A549 (cell line): ENCODE results near the gene ARIH2. TPM values are rescaled to one million over a fixed set of nuclear protein-coding genes. Genes with fewer than 3 reads are reported as not detected.

ENCODE experiments used
- ATAC-seq, 2 experiments: fragments of 200-7000 bp in 1 of 2; fragments of >200 bp in 1 of 2; cut with Nextera tagmentation in 1 of 2; cut with Tn5 transposase in 1 of 2; 3 replicates each; pipeline versions ENCODE4 v1.8.0 to v1.9.1; 2018 to 2020; ENCODE audit warnings: mild to moderate bottlenecking in 1 of 2, moderate library complexity in 1 of 2
- CTCF ChIA-PET: fragments of 300-600 bp; sonication (Branson Sonifier 250); formaldehyde crosslinking; extraction: SDS; loops from one replicate; lab custom pipeline; 2021; ENCODE audit warnings: antibody characterized with exemption, inconsistent platforms; lab: Yijun Ruan, JAX
- POLR2A ChIA-PET: fragments of 350-600 bp; formaldehyde crosslinking; extraction: SDS; loops from one replicate; lab custom pipeline; 2021; ENCODE audit warnings: antibody characterized with exemption, inconsistent platforms; lab: Yijun Ruan, JAX
- DNase-seq, 2 experiments: peaks; one replicate each; pipeline versions ENCODE4 v3.0.0 to v3.0.0-alpha.2; 2011 to 2016; ENCODE audit warnings: low read depth in 1 of 2, low spot score in 1 of 2
- FAIRE-seq: peaks from 2 replicates; lab custom pipeline; 2011; peaks lifted over from hg19 to GRCh38; lab: Jason Lieb, UNC
- H3K27ac ChIP-seq, 2 experiments: fragments of >200 bp; sonication (Bioruptor Twin); formaldehyde crosslinking; 3 replicates each; pipeline ENCODE4 v1.5.1; 2016 to 2017
- H3K4me1 ChIP-seq: fragments of >200 bp; sonication (Bioruptor Twin); formaldehyde crosslinking; 3 replicates; pipeline ENCODE4 v1.6.1; 2016
- H3K4me2 ChIP-seq: fragments of >200 bp; sonication (Bioruptor Twin); formaldehyde crosslinking; 3 replicates; pipeline ENCODE4 v1.6.1; 2016
- H3K4me3 ChIP-seq: fragments of >200 bp; sonication (Bioruptor Twin); formaldehyde crosslinking; 3 replicates; pipeline ENCODE4 v1.5.1; 2016
- H3K9me3 ChIP-seq: fragments of >200 bp; sonication (Bioruptor Twin); formaldehyde crosslinking; 3 replicates; pipeline ENCODE4 v1.6.1; 2016
- BHLHE40 ChIP-seq: IDR thresholded peaks from 2 replicates; pipeline ENCODE4 v1.6.1; 2012; ENCODE audit warnings: low read depth, low read length, inconsistent platforms
- CBX2 ChIP-seq: fragments of 200-600 bp; sonication (generic); IDR thresholded peaks from 2 replicates; pipeline ENCODE4 v1.6.1; 2016; ENCODE audit warnings: low read depth, mild to moderate bottlenecking, borderline replicate concordance
- CEBPB ChIP-seq, 2 experiments: fragments of >200 bp in 1 of 2; sonication (Bioruptor Twin) in 1 of 2; formaldehyde crosslinking in 1 of 2; IDR thresholded peaks; 2 replicates each; pipeline ENCODE4 v1.6.1; 2012 to 2016
- CHD4 ChIP-seq: fragments of 200-600 bp; sonication (generic); IDR thresholded peaks from 2 replicates; pipeline ENCODE4 v1.6.1; 2016; ENCODE audit warnings: antibody characterized with exemption, mild to moderate bottlenecking, borderline replicate concordance
- CTCF ChIP-seq: fragments of >200 bp; sonication (Bioruptor Twin); formaldehyde crosslinking; IDR thresholded peaks from 3 replicates; pipeline ENCODE4 v1.5.1; 2016
- E2F6 ChIP-seq: IDR thresholded peaks from 2 replicates; pipeline ENCODE4 v1.6.1; 2012; ENCODE audit warnings: low read depth, borderline replicate concordance
- EHF ChIP-seq: fragments of 250-450 bp; sonication (Bioruptor Pico); IDR thresholded peaks from 2 replicates; pipeline ENCODE4 v1.5.0; 2020; ENCODE audit warnings: mild to moderate bottlenecking
- EP300 ChIP-seq, 2 experiments: fragments of >200 bp; sonication (Bioruptor Twin); formaldehyde crosslinking; IDR thresholded peaks; 2 replicates in 1 of 2; 3 replicates in 1 of 2; pipeline ENCODE4 v1.6.1; 2016 to 2017
- GATA3 ChIP-seq: IDR thresholded peaks from 2 replicates; pipeline ENCODE4 v1.6.1; 2012; ENCODE audit warnings: borderline replicate concordance
- HES2 ChIP-seq: fragments of >200 bp; sonication (Bioruptor Twin); formaldehyde crosslinking; IDR thresholded peaks from 2 replicates; pipeline ENCODE4 v1.6.1; 2016
- HOXB5 ChIP-seq: fragments of 250-450 bp; sonication (Bioruptor Pico); IDR thresholded peaks from 2 replicates; pipeline ENCODE4 v1.5.0; 2020; ENCODE audit warnings: mild to moderate bottlenecking, moderate library complexity
- JUN ChIP-seq, 2 experiments: fragments of >200 bp; sonication (Bioruptor Twin); formaldehyde crosslinking; IDR thresholded peaks; 2 replicates in 1 of 2; 3 replicates in 1 of 2; pipeline ENCODE4 v1.6.1; 2016 to 2017
- JUNB ChIP-seq: fragments of >200 bp; sonication (Bioruptor Twin); formaldehyde crosslinking; IDR thresholded peaks from 2 replicates; pipeline ENCODE4 v1.6.1; 2016
- KDM5A ChIP-seq: fragments of 200-600 bp; sonication (generic); IDR thresholded peaks from 2 replicates; pipeline ENCODE4 v1.6.1; 2016; ENCODE audit warnings: antibody characterized with exemption, mild to moderate bottlenecking
- MAFK ChIP-seq: fragments of 450-650 bp; IDR thresholded peaks from 2 replicates; pipeline ENCODE4 v1.6.1; 2014; ENCODE audit not compliant: partially characterized antibody
- MAZ ChIP-seq: fragments of 150-350 bp; IDR thresholded peaks from 2 replicates; pipeline ENCODE4 v1.6.1; 2014; ENCODE audit warnings: antibody characterized with exemption, low read depth, low read length, borderline replicate concordance
- MYC ChIP-seq: IDR thresholded peaks from 2 replicates; pipeline ENCODE4 v1.6.1; 2012; ENCODE audit warnings: mild to moderate bottlenecking, inconsistent platforms, low read length, improper control_type of control experiment, borderline replicate concordance
- RAD21 ChIP-seq, 2 experiments: fragments of >200 bp in 1 of 2; sonication (Bioruptor Twin) in 1 of 2; formaldehyde crosslinking in 1 of 2; IDR thresholded peaks in 1 of 2; conservative IDR thresholded peaks in 1 of 2; 2 replicates in 1 of 2; 3 replicates in 1 of 2; pipeline ENCODE4 v1.6.1; 2012 to 2018; ENCODE audit warnings: inconsistent platforms in 1 of 2
- RCOR1 ChIP-seq: fragments of 150-350 bp; IDR thresholded peaks from 2 replicates; pipeline ENCODE4 v1.6.1; 2014; ENCODE audit warnings: antibody characterized with exemption, low read length, low read depth
- SMC3 ChIP-seq: fragments of >200 bp; sonication (Bioruptor Twin); formaldehyde crosslinking; IDR thresholded peaks from 3 replicates; pipeline ENCODE4 v1.6.1; 2018; ENCODE audit warnings: inconsistent platforms
- TP53 ChIP-seq: fragments of 250-450 bp; sonication (Bioruptor Pico); IDR thresholded peaks from 2 replicates; pipeline ENCODE4 v1.5.0; 2021; ENCODE audit warnings: mild to moderate bottlenecking, moderate library complexity
- ZC3H11A ChIP-seq: fragments of 450-650 bp; IDR thresholded peaks from 2 replicates; pipeline ENCODE4 v1.6.1; 2014; ENCODE audit warnings: antibody characterized with exemption, mild to moderate bottlenecking
- ZFP36 ChIP-seq: fragments of 450-650 bp; IDR thresholded peaks from 2 replicates; pipeline ENCODE4 v1.6.1; 2014; ENCODE audit warnings: borderline replicate concordance; ENCODE audit not compliant: partially characterized antibody
- ZNF302 ChIP-seq: fragments of 250-450 bp; sonication (Bioruptor Pico); IDR thresholded peaks from 2 replicates; pipeline ENCODE4 v1.9.0; 2021; ENCODE audit warnings: inconsistent platforms, mild to moderate bottlenecking, moderate library complexity
- WGBS: methylation state at CpG from one replicate; pipeline ENCODE4 v1.1.6; 2017; ENCODE audit errors: missing lambda C conversion rate; 5-methylcytosine and 5-hydroxymethylcytosine counted together
- polyA plus RNA-seq, 4 experiments: library from polyadenylated mRNA; depleted of rRNA in 3 of 4; stranded (reverse); fragments of >200 nt; fragmentation: RNase III in 1 of 4; extraction: RNeasy Plus Mini Kit Qiagen cat#74134 plus additional on column Dnase treatment in 1 of 4; gene quantifications; 2 replicates in 3 of 4; 3 replicates in 1 of 4; pipeline ENCODE4 v1.2.3, GENCODE V29; 2011 to 2017
- TF ChIP-seq, protein P1 (sequence below): fragments of 200-600 bp; sonication (generic); IDR thresholded peaks from 2 replicates; pipeline ENCODE4 v1.6.1; 2016; ENCODE audit warnings: antibody characterized with exemption, mild to moderate bottlenecking, moderate library complexity

ARIH2 gene
- polyA plus RNA-seq, 2 of the 4 experiments (the other 2 are of a cell fraction), result 52.4 to 88.8 TPM

GRCh38 chr3:48934333-48934991 lies 15.8 kb downstream of the ARIH2 start:
- 94% methylated on average over 5 of the region's 5 CpGs for WGBS
- H3K27ac ChIP-seq, result no peak overlapping the region
- DNase-seq, result no peak
- ChIA-PET POLR2A (no interaction called here), CTCF (interaction anchor here (0.9 to 1.1 kb wide), 3 partner anchors 11 to 202 kb away, joined by 3 to 4 read pairs (median 3); no protein-coding TSS in a partner anchor)
- peaks cover 16% of the 10 kb centered on the region; the same call in 2 of the 3 replicates for H3K4me1 ChIP-seq
- no peak overlapping the region for H3K4me2 ChIP-seq
- no peak overlapping the region for H3K4me3 ChIP-seq
- ATAC-seq, result no peak
- TF ChIP-seq CHD4, result no peak
- TF ChIP-seq GATA3, result no peak
- no peak for TF ChIP-seq EP300 (IDR thresholded peaks at IDR 0.05)
- no peak for TF ChIP-seq EHF (CRISPR knock-in tag)
- TF ChIP-seq HES2, result no peak
- TF ChIP-seq CEBPB (IDR thresholded peaks at IDR 0.05), result no peak
- TF ChIP-seq SMC3, result no peak
- TF ChIP-seq CTCF, result no peak
- TF ChIP-seq TP53 (CRISPR knock-in tag), result no peak
- no peak for TF ChIP-seq RCOR1
- no peak for TF ChIP-seq RAD21 (conservative IDR thresholded peaks at IDR 0.05 in 1 of 2, IDR thresholded peaks at IDR 0.05 in 1 of 2)
- H3K9me3 ChIP-seq, result no peaks in the 10 kb centered on the region
- no peak for FAIRE-seq

DNA sequence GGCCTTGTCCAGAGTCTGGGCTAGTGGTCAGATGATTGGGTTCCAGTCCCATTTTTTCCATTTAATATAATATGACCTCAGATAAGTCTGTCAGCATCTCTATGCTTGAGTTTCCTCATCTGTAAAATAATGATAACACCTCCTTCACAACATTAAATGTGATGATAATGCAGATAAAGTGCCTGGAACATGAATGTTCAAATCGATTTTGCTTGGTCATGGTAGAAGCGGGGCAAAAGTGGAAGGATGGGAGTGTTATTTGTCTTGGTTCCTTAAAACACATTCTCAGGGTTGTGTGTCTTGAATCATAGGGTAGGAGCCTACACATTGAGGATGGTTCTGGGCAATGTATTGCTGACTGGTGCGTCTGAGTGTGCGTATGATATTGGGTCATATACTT lies 16.9 kb downstream of the ARIH2 start:
- POLR2A ChIA-PET, result no interaction called here
- H3K4me2 ChIP-seq, result no peak overlapping the region
- H3K9me3 ChIP-seq, result no peaks in the 10 kb centered on the region
- H3K4me3 ChIP-seq, result no peak overlapping the region
- WGBS, result 84% methylated on average over 4 of the region's 4 CpGs
- no peak overlapping the region for H3K27ac ChIP-seq
- H3K4me1 ChIP-seq, result peaks cover 16% of the 10 kb centered on the region; the same call in 2 of the 3 replicates
- no peak for ATAC-seq
- CTCF ChIA-PET, result interaction anchor here (0.9 to 1.8 kb wide), 3 partner anchors 11 to 203 kb away, joined by 3 to 4 read pairs (median 4); no protein-coding TSS in a partner anchor
- no peak for DNase-seq
- no peak for FAIRE-seq
- TF ChIP-seq JUNB (no peak), ZC3H11A (no peak), JUN (IDR thresholded peaks at IDR 0.05) (no peak), MAFK (peak; percentile 73), MYC (no peak)
- TF ChIP-seq, all 56 proteins: peak for 1

DNA sequence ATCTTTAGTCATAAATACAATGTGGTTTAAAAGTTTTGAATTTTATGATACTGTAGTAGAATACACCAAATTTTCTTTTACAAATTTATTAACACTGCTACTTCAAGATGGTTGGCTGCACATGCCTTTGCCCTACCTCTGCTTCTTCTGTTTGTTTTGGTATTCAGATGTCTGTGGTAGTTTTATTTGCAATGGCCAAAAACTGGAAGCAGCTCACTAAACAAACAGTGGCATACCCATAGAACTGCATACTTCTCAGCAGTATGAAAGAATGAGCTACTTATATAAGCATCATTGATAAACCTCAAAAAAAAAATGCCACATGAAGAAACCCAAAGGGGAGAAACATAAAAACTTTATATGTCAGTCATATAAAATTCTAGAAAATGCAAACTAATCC lies 19.5 kb downstream of the ARIH2 start:
- CTCF ChIA-PET, result interaction anchor here (0.5 to 1.4 kb wide), 2 partner anchors 9 to 198 kb away, joined by 3 to 4 read pairs; no protein-coding TSS in a partner anchor
- no peaks in the 10 kb centered on the region for H3K9me3 ChIP-seq
- DNase-seq, result no peak
- peak overlapping the region; percentile 14; the same call in 1 of the 3 replicates for H3K4me2 ChIP-seq
- ATAC-seq, result no peak
- H3K4me1 ChIP-seq, result peaks cover 16% of the 10 kb centered on the region; the same call in 2 of the 3 replicates
- no peak for FAIRE-seq
- no peak overlapping the region for H3K27ac ChIP-seq
- TF ChIP-seq CBX2, result no peak
- no peak for TF ChIP-seq KDM5A
- no peak for TF ChIP-seq ZNF302 (CRISPR knock-in tag)
- TF ChIP-seq BHLHE40, result no peak
- no peak for TF ChIP-seq CEBPB (IDR thresholded peaks at IDR 0.05)
- no peak for TF ChIP-seq E2F6
- TF ChIP-seq ZFP36, result no peak
- no peak for TF ChIP-seq MAZ
- TF ChIP-seq, protein P1, sequence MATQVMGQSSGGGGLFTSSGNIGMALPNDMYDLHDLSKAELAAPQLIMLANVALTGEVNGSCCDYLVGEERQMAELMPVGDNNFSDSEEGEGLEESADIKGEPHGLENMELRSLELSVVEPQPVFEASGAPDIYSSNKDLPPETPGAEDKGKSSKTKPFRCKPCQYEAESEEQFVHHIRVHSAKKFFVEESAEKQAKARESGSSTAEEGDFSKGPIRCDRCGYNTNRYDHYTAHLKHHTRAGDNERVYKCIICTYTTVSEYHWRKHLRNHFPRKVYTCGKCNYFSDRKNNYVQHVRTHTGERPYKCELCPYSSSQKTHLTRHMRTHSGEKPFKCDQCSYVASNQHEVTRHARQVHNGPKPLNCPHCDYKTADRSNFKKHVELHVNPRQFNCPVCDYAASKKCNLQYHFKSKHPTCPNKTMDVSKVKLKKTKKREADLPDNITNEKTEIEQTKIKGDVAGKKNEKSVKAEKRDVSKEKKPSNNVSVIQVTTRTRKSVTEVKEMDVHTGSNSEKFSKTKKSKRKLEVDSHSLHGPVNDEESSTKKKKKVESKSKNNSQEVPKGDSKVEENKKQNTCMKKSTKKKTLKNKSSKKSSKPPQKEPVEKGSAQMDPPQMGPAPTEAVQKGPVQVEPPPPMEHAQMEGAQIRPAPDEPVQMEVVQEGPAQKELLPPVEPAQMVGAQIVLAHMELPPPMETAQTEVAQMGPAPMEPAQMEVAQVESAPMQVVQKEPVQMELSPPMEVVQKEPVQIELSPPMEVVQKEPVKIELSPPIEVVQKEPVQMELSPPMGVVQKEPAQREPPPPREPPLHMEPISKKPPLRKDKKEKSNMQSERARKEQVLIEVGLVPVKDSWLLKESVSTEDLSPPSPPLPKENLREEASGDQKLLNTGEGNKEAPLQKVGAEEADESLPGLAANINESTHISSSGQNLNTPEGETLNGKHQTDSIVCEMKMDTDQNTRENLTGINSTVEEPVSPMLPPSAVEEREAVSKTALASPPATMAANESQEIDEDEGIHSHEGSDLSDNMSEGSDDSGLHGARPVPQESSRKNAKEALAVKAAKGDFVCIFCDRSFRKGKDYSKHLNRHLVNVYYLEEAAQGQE, result no peak
- no peak for TF ChIP-seq HOXB5 (CRISPR knock-in tag)
- POLR2A ChIA-PET, result no interaction called here
- no peak overlapping the region for H3K4me3 ChIP-seq
